Measurements from ENCODE around the gene CACNA1B. TPM values are rescaled to one million over a fixed set of nuclear protein-coding genes. Genes with fewer than 3 reads are reported as not detected.

Gene CACNA1B
- total RNA-seq, 4 donors from 2014 or later: 0.13 to 0.42 (median 0.31) TPM

GRCh38 chr9:137955586-137955985 lies 78.0 kb downstream of the CACNA1B start:
- Histone ChIP-seq H3K27me3 (peaks cover 0 to 21% (median 0%) of the 10 kb centered on the region in 4 donors), H3K4me1 (no peaks in the 10 kb centered on the region), H3K27ac (replicated peaks in 1 of 4) (no peak overlapping the region), H3K9me3 (no peaks in the 10 kb centered on the region), H3K4me3 (no peak overlapping the region), H3K36me3 (no peaks in the 10 kb centered on the region)
- WGBS: no CpG with 5 or more reads among the region's 14 CpGs
- no peak for DNase-seq (ENCODE audit: extremely low spot score)
- intact Hi-C loops (cut with DNase I): no loop called here
- TF ChIP-seq POLR2AphosphoS5 (IDR thresholded peaks at IDR 0.05) (no peak), CTCF (IDR thresholded peaks at IDR 0.05) (no peak), EP300 (IDR thresholded peaks at IDR 0.05) (no peak), POLR2A (IDR thresholded peaks at IDR 0.05; ENCODE audit: low read depth) (no peak)

- Histone ChIP-seq H3K4me3 (no peak overlapping the region), H3K36me3 (no peaks in the 10 kb centered on the region), H3K4me1 (no peaks in the 10 kb centered on the region), H3K9me3 (no peaks in the 10 kb centered on the region), H3K27me3 (peaks cover 0 to 21% (median 0%) of the 10 kb centered on the region in 4 donors), H3K27ac (replicated peaks in 1 of 4) (no peak overlapping the region)
- intact Hi-C loops (cut with DNase I): no loop called here
- no peak for DNase-seq (ENCODE audit: extremely low spot score)
- WGBS: 84% methylated on average over 7 of the region's 9 CpGs
- TF ChIP-seq EP300 (IDR thresholded peaks at IDR 0.05) (no peak), POLR2A (IDR thresholded peaks at IDR 0.05; ENCODE audit: low read depth) (no peak), POLR2AphosphoS5 (IDR thresholded peaks at IDR 0.05) (no peak), CTCF (IDR thresholded peaks at IDR 0.05) (no peak)
Measured at GRCh38 chr9:137956039-137956438, 78.5 kb downstream of the CACNA1B start.

- intact Hi-C loops (cut with DNase I): no loop called here
- Histone ChIP-seq H3K36me3 (no peaks in the 10 kb centered on the region), H3K27ac (replicated peaks in 1 of 4) (no peak overlapping the region), H3K4me1 (no peaks in the 10 kb centered on the region), H3K4me3 (no peak overlapping the region), H3K9me3 (no peaks in the 10 kb centered on the region), H3K27me3 (peaks cover 0 to 17% (median 0%) of the 10 kb centered on the region in 4 donors)
- no peak for DNase-seq (ENCODE audit: extremely low spot score)
- 72% methylated on average over 7 of the region's 15 CpGs for WGBS
- TF ChIP-seq CTCF (IDR thresholded peaks at IDR 0.05) (no peak), POLR2A (IDR thresholded peaks at IDR 0.05; ENCODE audit: low read depth) (no peak), EP300 (IDR thresholded peaks at IDR 0.05) (no peak), POLR2AphosphoS5 (IDR thresholded peaks at IDR 0.05) (no peak)
Measured at GRCh38 chr9:137956688-137957385, 79.3 kb downstream of the CACNA1B start.

GRCh38 chr9:137959641-137960411 lies 82.2 kb downstream of the CACNA1B start:
- Histone ChIP-seq H3K9me3 (peaks cover 0 to 15% (median 3%) of the 10 kb centered on the region in 4 donors), H3K36me3 (no peaks in the 10 kb centered on the region), H3K27me3 (peaks cover 0 to 4% (median 0%) of the 10 kb centered on the region in 4 donors), H3K4me3 (no peak overlapping the region), H3K27ac (replicated peaks in 1 of 4) (no peak overlapping the region), H3K4me1 (no peaks in the 10 kb centered on the region)
- 84% methylated on average over 36 of the region's 36 CpGs for WGBS
- no peak for TF ChIP-seq POLR2AphosphoS5 (IDR thresholded peaks at IDR 0.05)
- no peak for TF ChIP-seq CTCF (IDR thresholded peaks at IDR 0.05)
- no peak for TF ChIP-seq POLR2A (IDR thresholded peaks at IDR 0.05; ENCODE audit: low read depth)
- TF ChIP-seq EP300 (IDR thresholded peaks at IDR 0.05): no peak
- intact Hi-C loops (cut with DNase I): no loop called here
- DNase-seq (ENCODE audit: extremely low spot score): no peak

Measured in esophagus muscularis mucosa (tissue), 4 donors.